HEK293 (cell line): Measurements from ENCODE around the gene JUP.

Source experiments
- BCL11A ChIP-seq: fragments of 450-650 bp; formaldehyde crosslinking; IDR thresholded peaks from 2 replicates; pipeline ENCODE4 v1.5.1; 2016; ENCODE audit warnings: low read depth, missing biosample characterization, missing genetic modification characterization
- HIC1 ChIP-seq: fragments of 450-650 bp; formaldehyde crosslinking; IDR thresholded peaks from 2 replicates; pipeline ENCODE4 v1.5.1; 2016; ENCODE audit warnings: missing biosample characterization, missing genetic modification characterization
- HOXD13 ChIP-seq: sonication (generic); formaldehyde crosslinking; IDR thresholded peaks from 2 replicates; pipeline ENCODE4 v1.8.0; 2022; ENCODE audit warnings: missing genetic modification reagents, borderline replicate concordance
- KLF10 ChIP-seq: fragments of 450-650 bp; IDR thresholded peaks from 2 replicates; pipeline ENCODE4 v1.5.1; 2018; ENCODE audit warnings: missing biosample characterization, mild to moderate bottlenecking, missing genetic modification characterization
- KLF17 ChIP-seq: fragments of 450-650 bp; formaldehyde crosslinking; IDR thresholded peaks from 2 replicates; pipeline ENCODE4 v1.5.1; 2016; ENCODE audit warnings: missing biosample characterization, missing genetic modification characterization
- SP2 ChIP-seq: fragments of 450-650 bp; formaldehyde crosslinking; IDR thresholded peaks from 2 replicates; pipeline ENCODE4 v1.5.1; 2016; ENCODE audit warnings: missing biosample characterization, missing genetic modification characterization
- ZBTB44 ChIP-seq: fragments of 450-650 bp; IDR thresholded peaks from 2 replicates; pipeline ENCODE4 v1.5.1; 2018; ENCODE audit warnings: missing biosample characterization, mild to moderate bottlenecking, missing genetic modification characterization
- ZEB2 ChIP-seq: fragments of 450-650 bp; formaldehyde crosslinking; IDR thresholded peaks from 2 replicates; pipeline ENCODE4 v1.5.1; 2016; ENCODE audit warnings: missing biosample characterization, missing genetic modification characterization
- ZNF155 ChIP-seq: fragments of 450-650 bp; formaldehyde crosslinking; IDR thresholded peaks from 2 replicates; pipeline ENCODE4 v1.5.1; 2016; ENCODE audit warnings: missing biosample characterization, missing genetic modification characterization
- ZNF366 ChIP-seq: fragments of 450-650 bp; formaldehyde crosslinking; conservative IDR thresholded peaks from 2 replicates; pipeline ENCODE4 v1.5.1; 2016; ENCODE audit warnings: missing biosample characterization, missing genetic modification characterization
- ZNF37A ChIP-seq: fragments of 450-650 bp; IDR thresholded peaks from 2 replicates; pipeline ENCODE4 v1.5.1; 2018; ENCODE audit warnings: missing biosample characterization, missing genetic modification characterization
- ZNF391 ChIP-seq: fragments of 450-650 bp; formaldehyde crosslinking; IDR thresholded peaks from 2 replicates; pipeline ENCODE4 v1.5.1; 2016; ENCODE audit warnings: low read depth, missing biosample characterization, missing genetic modification characterization, borderline replicate concordance
- ZNF398 ChIP-seq: fragments of 450-650 bp; formaldehyde crosslinking; IDR thresholded peaks from 2 replicates; pipeline ENCODE4 v1.5.1; 2017; ENCODE audit warnings: missing biosample characterization, missing genetic modification characterization
- ZNF449 ChIP-seq: fragments of 450-650 bp; formaldehyde crosslinking; IDR thresholded peaks from 2 replicates; pipeline ENCODE4 v1.5.1; 2017; ENCODE audit warnings: missing biosample characterization, mild to moderate bottlenecking, missing genetic modification characterization, moderate library complexity
- ZNF513 ChIP-seq: fragments of 450-650 bp; IDR thresholded peaks from 2 replicates; pipeline ENCODE4 v1.5.1; 2018; ENCODE audit warnings: missing biosample characterization, missing genetic modification characterization
- ZNF548 ChIP-seq: fragments of 450-650 bp; formaldehyde crosslinking; IDR thresholded peaks from 2 replicates; pipeline ENCODE4 v1.5.1; 2016; ENCODE audit warnings: missing biosample characterization, missing genetic modification characterization
- ZNF549 ChIP-seq: fragments of 450-650 bp; IDR thresholded peaks from 2 replicates; pipeline ENCODE4 v1.5.1; 2018; ENCODE audit warnings: missing biosample characterization, missing genetic modification characterization, mild to moderate bottlenecking, inconsistent platforms, moderate library complexity
- ZNF596 ChIP-seq: fragments of 450-650 bp; IDR thresholded peaks from 2 replicates; pipeline ENCODE4 v1.5.0; 2018; ENCODE audit warnings: missing biosample characterization, mild to moderate bottlenecking, missing genetic modification characterization, moderate library complexity
- ZXDB ChIP-seq: fragments of 450-650 bp; formaldehyde crosslinking; IDR thresholded peaks from 2 replicates; pipeline ENCODE4 v1.5.1; 2016; ENCODE audit warnings: missing biosample characterization, missing genetic modification characterization
- TF ChIP-seq, protein P1 (sequence below): fragments of 450-650 bp; formaldehyde crosslinking; IDR thresholded peaks from 2 replicates; pipeline ENCODE4 v1.5.1; 2017; ENCODE audit warnings: missing biosample characterization, missing genetic modification characterization
- TF ChIP-seq, protein P2 (sequence below): fragments of 450-650 bp; formaldehyde crosslinking; IDR thresholded peaks from 2 replicates; pipeline ENCODE4 v1.5.1; 2017; ENCODE audit warnings: missing biosample characterization, missing genetic modification characterization
- TF ChIP-seq, protein P3 (sequence below): fragments of 450-650 bp; formaldehyde crosslinking; IDR thresholded peaks from 2 replicates; pipeline ENCODE4 v1.5.1; 2017; ENCODE audit warnings: missing biosample characterization, missing genetic modification characterization

JUP gene

DNA sequence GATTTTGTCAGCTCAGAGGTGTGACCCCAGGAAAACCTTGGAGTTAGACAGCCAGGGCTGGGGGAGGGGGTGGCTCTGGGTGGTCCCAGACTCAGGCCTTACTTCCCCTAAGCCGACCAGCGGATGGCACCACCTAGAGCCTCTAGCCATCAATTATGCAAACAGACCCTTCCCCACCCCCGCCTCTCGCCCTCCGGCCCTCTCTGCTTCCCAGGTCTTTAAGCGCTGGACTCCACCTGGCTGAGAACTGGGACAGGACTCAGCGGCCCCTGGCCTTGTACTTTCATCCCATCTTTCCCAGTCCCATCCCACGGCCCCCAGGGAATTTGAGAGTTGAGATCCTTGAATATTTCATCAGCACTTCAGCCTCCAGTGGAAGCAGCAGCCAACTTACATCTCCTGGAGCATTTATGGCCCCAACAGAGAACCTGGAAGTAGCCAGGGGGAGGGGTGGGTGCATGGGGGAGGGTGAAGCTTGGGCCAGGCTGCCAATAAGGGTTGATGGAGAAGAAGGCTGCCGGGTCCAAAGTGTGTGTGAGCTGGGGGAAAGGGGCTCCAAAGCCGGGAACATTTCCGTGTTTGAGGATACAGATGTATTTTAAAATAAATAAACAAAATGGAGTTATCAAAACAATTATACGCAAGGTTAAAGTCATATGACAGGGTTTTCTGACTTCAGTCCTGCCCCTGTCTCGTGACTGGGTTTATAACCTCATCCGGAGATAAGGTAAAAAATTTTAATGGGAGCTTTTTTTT is 7.5 kb upstream of the JUP start (continued):
- no peak for TF ChIP-seq KLF17 (tag by site-specific recombination)
- TF ChIP-seq ZNF596 (tag by site-specific recombination): no peak
- no peak for TF ChIP-seq ZNF37A
- TF ChIP-seq ZEB2 (tag by site-specific recombination): peak; percentile 10; the same call in 1 of the 2 replicates
- no peak for TF ChIP-seq ZNF548 (tag by site-specific recombination)
- TF ChIP-seq KLF10 (tag by site-specific recombination): peak; percentile 69
- TF ChIP-seq ZBTB44 (tag by site-specific recombination): peak; percentile 32; the same call in 1 of the 2 replicates
- TF ChIP-seq, protein P1, sequence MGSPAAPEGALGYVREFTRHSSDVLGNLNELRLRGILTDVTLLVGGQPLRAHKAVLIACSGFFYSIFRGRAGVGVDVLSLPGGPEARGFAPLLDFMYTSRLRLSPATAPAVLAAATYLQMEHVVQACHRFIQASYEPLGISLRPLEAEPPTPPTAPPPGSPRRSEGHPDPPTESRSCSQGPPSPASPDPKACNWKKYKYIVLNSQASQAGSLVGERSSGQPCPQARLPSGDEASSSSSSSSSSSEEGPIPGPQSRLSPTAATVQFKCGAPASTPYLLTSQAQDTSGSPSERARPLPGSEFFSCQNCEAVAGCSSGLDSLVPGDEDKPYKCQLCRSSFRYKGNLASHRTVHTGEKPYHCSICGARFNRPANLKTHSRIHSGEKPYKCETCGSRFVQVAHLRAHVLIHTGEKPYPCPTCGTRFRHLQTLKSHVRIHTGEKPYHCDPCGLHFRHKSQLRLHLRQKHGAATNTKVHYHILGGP (tag by site-specific recombination): 0 out of 2 replicates have a peak, but pooled peaks have one; percentile 32
- no peak for TF ChIP-seq ZNF449
- 0 out of 2 replicates have a peak, but pooled peaks have one; percentile 12 for TF ChIP-seq ZNF513 (tag by site-specific recombination)
- TF ChIP-seq ZNF155 (tag by site-specific recombination): no peak
- peak; percentile 33; the same call in 1 of the 2 replicates for TF ChIP-seq BCL11A (tag by site-specific recombination)
- TF ChIP-seq ZNF398 (tag by site-specific recombination): peak; percentile 44; the same call in 1 of the 2 replicates
- TF ChIP-seq ZNF366 (tag by site-specific recombination): peak; percentile 62; the same call in 1 of the 2 replicates
- peak; percentile 68 for TF ChIP-seq ZXDB (tag by site-specific recombination)
- TF ChIP-seq, protein P2, sequence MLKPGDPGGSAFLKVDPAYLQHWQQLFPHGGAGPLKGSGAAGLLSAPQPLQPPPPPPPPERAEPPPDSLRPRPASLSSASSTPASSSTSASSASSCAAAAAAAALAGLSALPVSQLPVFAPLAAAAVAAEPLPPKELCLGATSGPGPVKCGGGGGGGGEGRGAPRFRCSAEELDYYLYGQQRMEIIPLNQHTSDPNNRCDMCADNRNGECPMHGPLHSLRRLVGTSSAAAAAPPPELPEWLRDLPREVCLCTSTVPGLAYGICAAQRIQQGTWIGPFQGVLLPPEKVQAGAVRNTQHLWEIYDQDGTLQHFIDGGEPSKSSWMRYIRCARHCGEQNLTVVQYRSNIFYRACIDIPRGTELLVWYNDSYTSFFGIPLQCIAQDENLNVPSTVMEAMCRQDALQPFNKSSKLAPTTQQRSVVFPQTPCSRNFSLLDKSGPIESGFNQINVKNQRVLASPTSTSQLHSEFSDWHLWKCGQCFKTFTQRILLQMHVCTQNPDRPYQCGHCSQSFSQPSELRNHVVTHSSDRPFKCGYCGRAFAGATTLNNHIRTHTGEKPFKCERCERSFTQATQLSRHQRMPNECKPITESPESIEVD (tag by site-specific recombination): peak; percentile 85
- no peak for TF ChIP-seq ZNF391 (tag by site-specific recombination)
- TF ChIP-seq, protein P3, sequence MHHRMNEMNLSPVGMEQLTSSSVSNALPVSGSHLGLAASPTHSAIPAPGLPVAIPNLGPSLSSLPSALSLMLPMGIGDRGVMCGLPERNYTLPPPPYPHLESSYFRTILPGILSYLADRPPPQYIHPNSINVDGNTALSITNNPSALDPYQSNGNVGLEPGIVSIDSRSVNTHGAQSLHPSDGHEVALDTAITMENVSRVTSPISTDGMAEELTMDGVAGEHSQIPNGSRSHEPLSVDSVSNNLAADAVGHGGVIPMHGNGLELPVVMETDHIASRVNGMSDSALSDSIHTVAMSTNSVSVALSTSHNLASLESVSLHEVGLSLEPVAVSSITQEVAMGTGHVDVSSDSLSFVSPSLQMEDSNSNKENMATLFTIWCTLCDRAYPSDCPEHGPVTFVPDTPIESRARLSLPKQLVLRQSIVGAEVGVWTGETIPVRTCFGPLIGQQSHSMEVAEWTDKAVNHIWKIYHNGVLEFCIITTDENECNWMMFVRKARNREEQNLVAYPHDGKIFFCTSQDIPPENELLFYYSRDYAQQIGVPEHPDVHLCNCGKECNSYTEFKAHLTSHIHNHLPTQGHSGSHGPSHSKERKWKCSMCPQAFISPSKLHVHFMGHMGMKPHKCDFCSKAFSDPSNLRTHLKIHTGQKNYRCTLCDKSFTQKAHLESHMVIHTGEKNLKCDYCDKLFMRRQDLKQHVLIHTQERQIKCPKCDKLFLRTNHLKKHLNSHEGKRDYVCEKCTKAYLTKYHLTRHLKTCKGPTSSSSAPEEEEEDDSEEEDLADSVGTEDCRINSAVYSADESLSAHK: no peak
- no peak for TF ChIP-seq HOXD13 (CRISPR knock-in tag)
- TF ChIP-seq ZNF549 (tag by site-specific recombination): no peak
- TF ChIP-seq SP2 (tag by site-specific recombination): peak; percentile 29
- TF ChIP-seq HIC1 (tag by site-specific recombination): no peak
